GM12892 (cell line): ENCODE measurements around the gene MYH9.

ENCODE experiments used
- POLR2A ChIP-seq: IDR thresholded peaks from 2 replicates; pipeline ENCODE4 v1.6.1; 2011; ENCODE audit warnings: low read depth, low read length, control low read depth
- POLR2AphosphoS5 ChIP-seq: IDR thresholded peaks from 2 replicates; pipeline ENCODE4 v1.6.1; 2011; ENCODE audit warnings: low read depth, low read length, control low read depth

DNA sequence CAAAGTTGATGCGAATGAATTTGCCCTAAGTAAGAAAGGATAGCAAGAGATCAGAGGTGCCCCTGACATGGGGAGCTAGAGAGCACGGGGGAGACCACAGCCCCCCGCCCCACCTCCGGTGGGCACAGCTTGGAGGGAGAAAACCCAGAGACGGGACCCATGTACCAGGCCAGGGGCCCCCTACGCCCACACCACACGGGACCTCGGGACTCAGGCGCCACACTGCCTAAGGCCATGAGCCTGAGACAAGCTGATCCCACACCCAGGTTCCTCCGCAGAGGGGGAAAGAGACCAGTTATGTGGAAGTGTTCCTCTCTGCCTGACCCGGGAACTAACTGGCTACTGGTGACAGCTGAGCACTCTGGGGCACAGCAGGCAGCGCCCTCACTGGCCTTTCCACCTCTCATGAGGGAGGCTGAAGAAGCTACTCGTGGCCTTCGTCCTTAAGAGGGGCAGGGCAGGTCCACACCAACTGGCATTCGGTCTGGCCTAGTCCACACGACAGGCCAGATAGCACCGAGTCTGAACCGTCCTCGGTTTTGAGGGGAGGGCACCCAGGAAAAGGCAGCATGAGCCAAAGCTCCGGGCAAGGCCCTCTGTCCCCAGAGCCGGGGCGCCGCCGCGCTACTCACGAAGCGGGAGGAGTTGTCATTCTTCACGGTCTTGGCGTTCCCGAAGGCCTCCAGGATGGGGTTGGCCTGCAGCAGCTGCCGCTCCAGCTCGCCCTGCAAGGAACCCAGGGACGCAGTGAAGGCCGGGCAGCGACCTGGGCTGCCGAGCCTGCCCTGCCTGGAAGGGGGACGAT lies 65.8 kb downstream of the MYH9 start:
- TF ChIP-seq POLR2A: peak; percentile 41; the same call in 1 of the 2 replicates
- TF ChIP-seq POLR2AphosphoS5: no peak; the same call in 1 of the 2 replicates
